Measurements from ENCODE around the gene PGLYRP2.

The PGLYRP2 gene

DNA sequence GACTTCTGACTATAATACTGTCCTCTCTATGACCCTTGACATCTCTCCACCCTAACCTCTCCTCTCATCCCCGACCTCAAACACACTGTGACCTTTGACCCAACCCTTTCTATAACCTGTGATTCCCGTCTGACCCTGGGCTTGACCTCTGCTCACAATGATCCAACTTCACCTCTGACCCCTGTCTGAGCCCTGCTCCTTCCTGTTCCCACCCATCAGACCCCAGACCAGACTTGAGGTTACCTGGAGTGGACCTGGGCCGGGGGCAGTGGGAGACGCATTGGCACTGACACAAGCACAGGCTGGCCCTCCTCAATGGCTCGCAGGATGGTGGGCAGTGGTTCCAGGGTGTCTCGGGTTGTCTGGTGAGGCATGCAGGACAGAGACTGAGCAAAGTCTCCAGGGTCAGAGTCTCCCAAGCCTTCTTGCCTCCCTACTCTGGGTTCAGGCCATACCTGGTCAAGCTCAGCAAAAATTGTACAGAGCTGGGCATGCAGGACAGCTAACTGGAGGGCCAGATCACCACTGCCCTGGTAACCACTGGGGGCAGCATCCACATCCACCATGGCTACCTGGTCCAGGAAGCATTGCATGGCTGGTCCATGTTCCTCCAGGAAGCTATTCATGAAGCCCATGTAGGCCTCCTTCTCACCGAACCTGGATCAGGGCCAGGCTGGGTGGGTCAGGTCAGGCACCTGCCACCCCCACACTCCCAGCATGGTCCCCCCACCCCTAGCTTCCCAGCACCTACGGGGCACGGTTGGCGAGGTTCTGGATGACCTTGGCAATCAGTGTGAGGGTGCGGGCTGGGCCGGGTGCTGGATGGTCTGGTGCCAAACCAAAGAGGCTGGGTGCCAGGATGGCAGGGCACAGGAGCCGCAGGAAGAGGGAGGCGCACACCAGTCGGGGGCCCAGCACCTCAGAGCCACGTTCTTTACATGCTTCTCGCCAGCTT is 25.1 kb downstream of the PGLYRP2 start:
- TF ChIP-seq, protein P1, sequence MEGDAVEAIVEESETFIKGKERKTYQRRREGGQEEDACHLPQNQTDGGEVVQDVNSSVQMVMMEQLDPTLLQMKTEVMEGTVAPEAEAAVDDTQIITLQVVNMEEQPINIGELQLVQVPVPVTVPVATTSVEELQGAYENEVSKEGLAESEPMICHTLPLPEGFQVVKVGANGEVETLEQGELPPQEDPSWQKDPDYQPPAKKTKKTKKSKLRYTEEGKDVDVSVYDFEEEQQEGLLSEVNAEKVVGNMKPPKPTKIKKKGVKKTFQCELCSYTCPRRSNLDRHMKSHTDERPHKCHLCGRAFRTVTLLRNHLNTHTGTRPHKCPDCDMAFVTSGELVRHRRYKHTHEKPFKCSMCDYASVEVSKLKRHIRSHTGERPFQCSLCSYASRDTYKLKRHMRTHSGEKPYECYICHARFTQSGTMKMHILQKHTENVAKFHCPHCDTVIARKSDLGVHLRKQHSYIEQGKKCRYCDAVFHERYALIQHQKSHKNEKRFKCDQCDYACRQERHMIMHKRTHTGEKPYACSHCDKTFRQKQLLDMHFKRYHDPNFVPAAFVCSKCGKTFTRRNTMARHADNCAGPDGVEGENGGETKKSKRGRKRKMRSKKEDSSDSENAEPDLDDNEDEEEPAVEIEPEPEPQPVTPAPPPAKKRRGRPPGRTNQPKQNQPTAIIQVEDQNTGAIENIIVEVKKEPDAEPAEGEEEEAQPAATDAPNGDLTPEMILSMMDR (IDR thresholded peaks at IDR 0.05; ENCODE audit: insufficient read depth, low read length, poor library complexity, severe bottlenecking), result no peak
- Histone ChIP-seq H3K36me3 (ENCODE audit: control insufficient read depth, insufficient read depth, low read length) (peaks cover 48% of the 10 kb centered on the region), H3K27me3 (replicated peaks; ENCODE audit: control insufficient read depth, insufficient read depth, low read length) (no peaks in the 10 kb centered on the region), H3K4me3 (replicated peaks; ENCODE audit: low read depth, low read length) (no peak overlapping the region)
- no peak for DNase-seq (ENCODE audit: extremely low read depth, insufficient read length)

- TF ChIP-seq, protein P1 (IDR thresholded peaks at IDR 0.05; ENCODE audit: insufficient read depth, low read length, poor library complexity, severe bottlenecking), result no peak
- no peak overlapping the region for H3K4me3 ChIP-seq (replicated peaks; ENCODE audit: low read depth, low read length)
- no peaks in the 10 kb centered on the region for H3K27me3 ChIP-seq (replicated peaks; ENCODE audit: control insufficient read depth, insufficient read depth, low read length)
- H3K36me3 ChIP-seq (ENCODE audit: control insufficient read depth, insufficient read depth, low read length), result peaks cover 44% of the 10 kb centered on the region
- no peak for DNase-seq (ENCODE audit: extremely low read depth, insufficient read length)
Observed at GRCh38 chr19:15453091-15453578, 26.2 kb downstream of the PGLYRP2 start.

- no peaks in the 10 kb centered on the region for H3K27me3 ChIP-seq (replicated peaks; ENCODE audit: control insufficient read depth, insufficient read depth, low read length)
- DNase-seq (ENCODE audit: extremely low read depth, insufficient read length), result no peak
- no peak overlapping the region for H3K4me3 ChIP-seq (replicated peaks; ENCODE audit: low read depth, low read length)
- TF ChIP-seq, protein P1 (IDR thresholded peaks at IDR 0.05; ENCODE audit: insufficient read depth, low read length, poor library complexity, severe bottlenecking), result no peak
- peaks cover 43% of the 10 kb centered on the region for H3K36me3 ChIP-seq (ENCODE audit: control insufficient read depth, insufficient read depth, low read length)
Observed at GRCh38 chr19:15452111-15453047, 26.9 kb downstream of the PGLYRP2 start.

DNA sequence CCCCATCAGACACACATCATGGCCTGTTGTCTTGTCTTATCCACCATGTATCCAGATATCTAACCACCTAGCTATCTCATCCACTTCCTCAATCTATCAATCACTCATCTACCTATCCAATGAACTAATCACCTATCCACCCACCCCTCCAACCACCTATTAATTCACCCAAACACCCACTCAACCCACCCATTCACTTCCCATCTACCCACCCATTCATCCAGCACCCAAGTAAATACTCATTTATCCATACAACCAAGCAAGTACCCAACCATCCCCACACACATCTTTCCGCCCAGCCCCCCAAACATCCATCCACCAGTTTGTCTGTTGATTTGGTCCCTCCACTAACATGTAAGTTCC is 28.8 kb downstream of the PGLYRP2 start:
- no peaks in the 10 kb centered on the region for H3K27me3 ChIP-seq (replicated peaks; ENCODE audit: control insufficient read depth, insufficient read depth, low read length)
- H3K36me3 ChIP-seq (ENCODE audit: control insufficient read depth, insufficient read depth, low read length), result peaks cover 33% of the 10 kb centered on the region
- TF ChIP-seq, protein P1 (IDR thresholded peaks at IDR 0.05; ENCODE audit: insufficient read depth, low read length, poor library complexity, severe bottlenecking), result no peak
- no peak overlapping the region for H3K4me3 ChIP-seq (replicated peaks; ENCODE audit: low read depth, low read length)
- DNase-seq (ENCODE audit: extremely low read depth, insufficient read length), result no peak

DNA sequence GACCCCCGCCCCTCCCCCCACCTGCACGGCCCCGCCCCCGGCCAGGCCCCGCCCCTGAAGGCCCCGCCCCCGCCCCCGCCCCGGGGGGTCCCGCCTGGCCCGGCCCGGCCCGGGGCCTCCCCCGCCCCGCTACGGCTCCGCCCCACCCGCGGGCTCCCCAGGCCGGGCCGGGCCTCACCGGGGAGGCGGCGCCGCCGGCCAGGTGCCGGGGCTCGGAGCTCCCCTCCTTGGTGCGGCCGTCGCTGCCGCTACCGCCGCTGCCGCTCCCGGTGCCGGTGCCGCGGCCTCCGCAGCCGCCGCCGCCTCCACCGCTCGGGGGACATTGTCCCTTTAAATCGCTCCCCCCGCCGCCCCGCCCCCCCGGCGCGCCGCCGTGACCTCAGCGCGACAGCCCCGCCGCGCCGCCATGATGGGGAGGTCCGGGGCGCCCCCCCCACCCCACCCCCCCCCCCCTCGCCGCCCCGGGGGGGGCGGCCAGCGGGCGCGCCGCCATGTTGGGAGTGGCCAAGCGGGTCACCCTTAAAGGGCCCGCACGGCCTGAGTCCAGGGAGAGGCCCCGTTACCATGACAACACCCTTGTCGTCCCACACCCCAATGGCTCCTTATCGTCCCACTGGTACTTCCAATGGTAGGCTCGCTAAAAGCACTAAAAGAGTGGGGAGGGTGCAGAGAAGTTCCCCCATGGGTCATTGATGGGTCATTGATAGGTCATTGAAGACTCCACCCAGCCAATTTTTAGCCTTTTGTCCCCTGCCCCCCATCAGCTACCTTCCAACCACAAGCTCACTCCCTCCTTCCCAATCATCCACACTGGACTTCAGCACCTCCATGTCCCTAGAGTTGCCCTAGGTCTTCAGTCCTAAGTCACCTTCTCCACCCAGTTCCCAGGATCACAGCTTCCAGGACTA is 29.4 kb downstream of the PGLYRP2 start, which contains the start of gene WIZ:
TSS of gene WIZ (minus strand) at position 337 of the 908 bp plus-strand sequence. CDS start 1,649 bp downstream, outside the sequence.
- TF ChIP-seq, protein P1 (IDR thresholded peaks at IDR 0.05; ENCODE audit: insufficient read depth, low read length, poor library complexity, severe bottlenecking), result no peak
- no peaks in the 10 kb centered on the region for H3K27me3 ChIP-seq (replicated peaks; ENCODE audit: control insufficient read depth, insufficient read depth, low read length)
- H3K4me3 ChIP-seq (replicated peaks; ENCODE audit: low read depth, low read length), result peak within 1 kb of the TSS; percentile 69
- peak; percentile 82 for DNase-seq (ENCODE audit: extremely low read depth, insufficient read length)
- peaks cover 27% of the 10 kb centered on the region for H3K36me3 ChIP-seq (ENCODE audit: control insufficient read depth, insufficient read depth, low read length)

Measured in GM06990 (cell line).